GM13977 (cell line): ENCODE data around the gene RPRD1B.

Experiments
- DNase-seq: peaks from one replicate; pipeline ENCODE4 v3.0.0; 2012; ENCODE audit warnings: low spot score
- CTCF ChIP-seq: IDR thresholded peaks from 2 replicates; pipeline ENCODE4 v1.5.1; 2012; ENCODE audit warnings: mild to moderate bottlenecking, control low read depth; ENCODE audit not compliant: insufficient read depth; ENCODE audit errors: extremely low read depth, missing control alignments
- in situ Hi-C: fragments of 300-500 bp; cut with MboI; formaldehyde crosslinking; loops from one replicate; pipeline ENCODE4 v1.12.0; 2022; ENCODE audit warnings: low sequenced_read_pairs, low pct_unique_long_range_greater_than_20kb, mixed read lengths, inconsistent platforms; ENCODE audit not compliant: unreplicated experiment

RPRD1B gene

GRCh38 chr20:38034961-38035360 lies 1.4 kb downstream of the RPRD1B start:
- in situ Hi-C loops: no loop called here
- TF ChIP-seq CTCF: no peak
- no peak for DNase-seq

GRCh38 chr20:38036366-38036765 lies 2.8 kb downstream of the RPRD1B start:
- DNase-seq: no peak
- in situ Hi-C loops: no loop called here
- no peak for TF ChIP-seq CTCF

GRCh38 chr20:38040276-38040675 lies 6.7 kb downstream of the RPRD1B start:
- DNase-seq: no peak
- in situ Hi-C loops: no loop called here
- no peak for TF ChIP-seq CTCF

GRCh38 chr20:38043512-38044300 lies 10.2 kb downstream of the RPRD1B start:
- no peak for DNase-seq
- in situ Hi-C loops: no loop called here

GRCh38 chr20:38044685-38045084 lies 11.1 kb downstream of the RPRD1B start:
- no peak for DNase-seq
- TF ChIP-seq CTCF: no peak
- in situ Hi-C loops: no loop called here

More at GRCh38 chr20:38043512-38044300, 10.2 kb downstream of the RPRD1B start:
- TF ChIP-seq CTCF: no peak

- no peak for TF ChIP-seq CTCF
- in situ Hi-C loops: no loop called here
- DNase-seq: no peak
These were observed 13.0 kb downstream of the RPRD1B start for GRCh38 chr20:38046572-38046971.
